HG02884 (cell line): ENCODE results near the gene NKX6-1.

Experiments used
- ATAC-seq: cut with Tn5 transposase; IDR thresholded peaks from one replicate; pipeline ENCODE4 v1.9.1; 2021; ENCODE audit warnings: mild to moderate bottlenecking, moderate library complexity; ENCODE audit not compliant: unreplicated experiment

NKX6-1 gene

GRCh38 chr4:84499624-84499982 is 511 bp upstream of the NKX6-1 start:
- ATAC-seq, result no peak

GRCh38 chr4:84498203-84498934 is 723 bp downstream of the NKX6-1 start:
- no peak for ATAC-seq

GRCh38 chr4:84497504-84498202 is 1.4 kb downstream of the NKX6-1 start:
- no peak for ATAC-seq

- no peak for ATAC-seq
Observed at GRCh38 chr4:84496706-84497503, 2.2 kb downstream of the NKX6-1 start.

GRCh38 chr4:84496331-84496705 is 2.8 kb downstream of the NKX6-1 start:
- no peak for ATAC-seq

- no peak for ATAC-seq
Observed at GRCh38 chr4:84495794-84496261, 3.3 kb downstream of the NKX6-1 start.

- no peak for ATAC-seq
Observed at GRCh38 chr4:84495118-84495793, 3.8 kb downstream of the NKX6-1 start.

- no peak for ATAC-seq
Observed at GRCh38 chr4:84494531-84494930, 4.6 kb downstream of the NKX6-1 start.

GRCh38 chr4:84494076-84494475 is 5.0 kb downstream of the NKX6-1 start:
- no peak for ATAC-seq

- no peak for ATAC-seq
Observed at GRCh38 chr4:84493092-84493850, 5.8 kb downstream of the NKX6-1 start.

GRCh38 chr4:84492737-84493091 is 6.4 kb downstream of the NKX6-1 start:
- ATAC-seq, result no peak

- ATAC-seq, result no peak
Observed at GRCh38 chr4:84492290-84492689, 6.8 kb downstream of the NKX6-1 start.

- ATAC-seq, result no peak
Observed at GRCh38 chr4:84491481-84491880, 7.6 kb downstream of the NKX6-1 start.

- no peak for ATAC-seq
Observed at GRCh38 chr4:84490663-84491062, 8.4 kb downstream of the NKX6-1 start.

GRCh38 chr4:84484236-84484635 is 14.9 kb downstream of the NKX6-1 start:
- no peak for ATAC-seq

GRCh38 chr4:84483688-84484087 is 15.4 kb downstream of the NKX6-1 start:
- ATAC-seq, result no peak

- ATAC-seq, result no peak
Observed at GRCh38 chr4:84482564-84483563, 16.2 kb downstream of the NKX6-1 start.

- no peak for ATAC-seq
Observed at GRCh38 chr4:84481860-84482245, 17.2 kb downstream of the NKX6-1 start.
